ENCODE data around the gene VPS37D. TPM values are rescaled to one million over a fixed set of nuclear protein-coding genes. Genes with fewer than 3 reads are reported as not detected.
"Not testable (repeated sequence)": the region's sequence is repeated elsewhere in the genome, so short reads cannot be mapped to it uniquely, and the experiment has no call there.

VPS37D gene
- total and polyA plus RNA-seq, 5 donors from 2014 or later: 0.29 to 0.64 TPM; not detected in 3

DNA sequence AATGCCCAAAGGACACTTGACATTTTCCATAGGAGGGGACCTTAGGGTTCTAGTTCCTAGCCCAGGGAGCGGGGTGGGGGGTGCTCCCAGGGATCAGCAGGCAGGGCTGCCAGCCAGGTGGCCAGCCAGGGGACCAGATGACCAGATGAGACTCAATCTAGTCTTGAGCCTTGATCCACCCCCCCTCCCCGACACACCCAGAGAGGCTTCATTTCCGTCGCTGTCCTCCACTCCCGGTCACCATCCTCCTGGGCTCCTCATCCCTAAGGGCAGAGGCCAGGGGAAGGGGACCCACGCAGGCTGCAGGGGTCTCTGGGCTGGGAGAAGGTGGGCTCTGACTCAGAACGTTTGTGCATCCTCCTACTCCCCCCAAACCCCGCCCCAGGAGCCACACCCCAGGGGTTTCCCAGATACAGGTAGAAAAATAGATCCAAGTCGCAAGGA lies 50.8 kb downstream of the VPS37D start:
- no peaks in the 10 kb centered on the region for H3K9me3 ChIP-seq (ENCODE audit: control insufficient read depth in 2 of 2, low read length in 2 of 2)
- ATAC-seq (ENCODE audit: low read depth in 2 of 2) (no peak), DNase-seq (no peak)
- H3K4me3 Mint-ChIP-seq: peak overlapping the region; percentile 87 to 96 (median 89)
- peaks cover 0 to 31% (median 17%) of the 10 kb centered on the region in 4 donors for H3K4me1 Mint-ChIP-seq
- no peaks in the 10 kb centered on the region for H3K36me3 ChIP-seq (ENCODE audit: control insufficient read depth, insufficient read depth, low read length)
- no peaks in the 10 kb centered on the region for H3K9me3 Mint-ChIP-seq
- H3K27me3 Mint-ChIP-seq: peaks cover 16% of the 10 kb centered on the region
- peaks cover 27% of the 10 kb centered on the region for H3K4me1 ChIP-seq (ENCODE audit: control insufficient read depth, insufficient read depth, low read length, poor library complexity, severe bottlenecking)
- no peak overlapping the region for H3K27ac ChIP-seq (ENCODE audit: insufficient read depth, low read length, poor library complexity, severe bottlenecking)
- H3K36me3 Mint-ChIP-seq: no peaks in the 10 kb centered on the region
- peak overlapping the region; percentile 44 for H3K4me3 ChIP-seq (ENCODE audit: low read depth, low read length)
- H3K27ac Mint-ChIP-seq: peak overlapping the region in 1 of 3 donors; percentile 73
- H3K27me3 ChIP-seq (ENCODE audit: control insufficient read depth, insufficient read depth, low read length): no peaks in the 10 kb centered on the region

DNA sequence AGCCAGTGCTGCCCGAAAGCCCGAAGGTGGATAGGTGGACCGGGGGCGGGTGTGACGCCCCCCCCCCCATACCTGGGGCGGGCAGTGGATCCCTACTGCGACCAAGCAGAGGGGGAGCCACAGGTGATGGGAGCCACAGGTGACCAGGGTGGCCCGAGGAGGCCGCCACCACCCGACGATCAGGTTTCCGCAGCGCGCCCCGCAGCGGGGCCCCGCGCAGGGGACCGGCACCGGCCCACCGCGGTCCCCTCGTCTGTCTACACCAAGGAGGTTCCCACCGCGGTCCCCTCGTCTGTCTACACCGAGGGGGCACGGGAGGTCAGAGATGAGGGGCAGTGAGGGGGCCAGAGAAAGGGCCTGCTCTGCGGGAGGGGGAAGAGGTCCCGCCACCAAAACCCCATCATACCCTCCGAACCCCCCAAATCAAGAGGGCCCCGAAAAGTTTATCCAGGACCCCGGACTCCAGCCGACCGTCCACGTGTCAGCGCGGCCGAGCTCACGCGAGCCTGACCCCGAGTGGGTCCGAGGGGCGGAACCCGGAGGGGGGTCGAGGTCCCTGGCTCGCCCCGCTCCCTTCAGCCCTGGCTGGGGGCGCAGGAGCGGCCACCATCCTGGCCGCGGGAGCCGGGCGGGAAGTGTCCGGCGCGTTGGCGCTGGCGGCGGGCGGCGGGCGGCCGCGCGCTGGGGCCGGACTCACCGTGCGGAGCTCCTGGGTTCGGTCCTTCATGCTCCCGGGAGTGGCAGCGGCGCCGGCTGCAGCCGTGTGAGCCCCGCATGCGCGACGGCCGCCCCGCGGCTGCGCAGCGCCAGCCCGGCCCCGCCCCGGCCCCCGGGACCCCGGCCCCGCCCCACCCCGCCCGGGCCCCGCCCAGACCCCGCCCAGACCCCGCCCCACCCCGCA lies 51.5 kb downstream of the VPS37D start, which contains the start of gene STX1A:
Gene STX1A, minus strand, starts transcription at position 765 of the 901 bp plus-strand sequence. Its CDS starts 38 bp downstream, at position 727.
- no peaks in the 10 kb centered on the region for H3K27me3 ChIP-seq (ENCODE audit: control insufficient read depth, insufficient read depth, low read length)
- peak within 1 kb of the TSS; percentile 32 to 96 (median 65) for H3K27ac Mint-ChIP-seq
- peak within 1 kb of the TSS; percentile 88 to 96 (median 92) for H3K4me3 Mint-ChIP-seq
- peaks cover 0 to 31% (median 17%) of the 10 kb centered on the region in 4 donors for H3K4me1 Mint-ChIP-seq
- DNase-seq (peak; percentile 60 to 64 (median 62)), ATAC-seq (ENCODE audit: low read depth in 2 of 2) (peak; percentile 73 to 78)
- H3K9me3 Mint-ChIP-seq: no peaks in the 10 kb centered on the region
- H3K4me1 ChIP-seq (ENCODE audit: control insufficient read depth, insufficient read depth, low read length, poor library complexity, severe bottlenecking): peaks cover 27% of the 10 kb centered on the region
- H3K36me3 ChIP-seq (ENCODE audit: control insufficient read depth, insufficient read depth, low read length): no peaks in the 10 kb centered on the region
- no peak within 1 kb of the TSS for H3K27ac ChIP-seq (ENCODE audit: insufficient read depth, low read length, poor library complexity, severe bottlenecking)
- peaks cover 16% of the 10 kb centered on the region for H3K27me3 Mint-ChIP-seq
- no peaks in the 10 kb centered on the region for H3K36me3 Mint-ChIP-seq
- H3K9me3 ChIP-seq (ENCODE audit: control insufficient read depth in 2 of 2, low read length in 2 of 2): no peaks in the 10 kb centered on the region
- H3K4me3 ChIP-seq (ENCODE audit: low read depth, low read length): peak within 1 kb of the TSS; percentile 44

DNA sequence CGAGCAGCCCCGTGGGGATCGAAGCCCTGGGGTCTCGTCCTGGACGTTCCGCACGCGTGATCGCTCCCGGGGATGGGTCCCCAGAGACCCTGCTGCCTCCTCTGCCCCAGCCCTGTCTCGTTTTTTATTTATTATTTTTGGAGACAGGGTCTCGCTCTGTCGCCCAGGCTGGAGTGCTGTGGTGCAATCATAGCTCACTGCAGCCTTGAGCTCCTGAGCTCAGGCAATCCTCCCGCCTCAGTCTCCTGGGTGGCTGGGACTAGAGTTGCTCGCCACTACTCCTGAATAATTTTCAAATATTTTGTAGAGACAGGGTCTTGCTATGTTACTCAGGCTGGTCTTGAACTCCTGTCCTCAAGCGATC lies 52.2 kb downstream of the VPS37D start:
- Mint-ChIP-seq H3K9me3 (no peaks in the 10 kb centered on the region), H3K4me3 (peak overlapping the region; percentile 86 to 93 (median 91)), H3K4me1 (peaks cover 0 to 31% (median 17%) of the 10 kb centered on the region in 4 donors), H3K27ac (no peak overlapping the region), H3K36me3 (no peaks in the 10 kb centered on the region), H3K27me3 (peaks cover 16% of the 10 kb centered on the region)
- H3K27me3 ChIP-seq (ENCODE audit: control insufficient read depth, insufficient read depth, low read length): no peaks in the 10 kb centered on the region
- H3K9me3 ChIP-seq (ENCODE audit: control insufficient read depth in 2 of 2, low read length in 2 of 2): no peaks in the 10 kb centered on the region
- no peaks in the 10 kb centered on the region for H3K36me3 ChIP-seq (ENCODE audit: control insufficient read depth, insufficient read depth, low read length)
- no peak overlapping the region for H3K27ac ChIP-seq (ENCODE audit: insufficient read depth, low read length, poor library complexity, severe bottlenecking)
- ATAC-seq (ENCODE audit: low read depth in 2 of 2) (no peak), DNase-seq (peak in 1 of 3 donors; percentile 22)
- no peak overlapping the region for H3K4me3 ChIP-seq (ENCODE audit: low read depth, low read length)
- H3K4me1 ChIP-seq (ENCODE audit: control insufficient read depth, insufficient read depth, low read length, poor library complexity, severe bottlenecking): peaks cover 27% of the 10 kb centered on the region

DNA sequence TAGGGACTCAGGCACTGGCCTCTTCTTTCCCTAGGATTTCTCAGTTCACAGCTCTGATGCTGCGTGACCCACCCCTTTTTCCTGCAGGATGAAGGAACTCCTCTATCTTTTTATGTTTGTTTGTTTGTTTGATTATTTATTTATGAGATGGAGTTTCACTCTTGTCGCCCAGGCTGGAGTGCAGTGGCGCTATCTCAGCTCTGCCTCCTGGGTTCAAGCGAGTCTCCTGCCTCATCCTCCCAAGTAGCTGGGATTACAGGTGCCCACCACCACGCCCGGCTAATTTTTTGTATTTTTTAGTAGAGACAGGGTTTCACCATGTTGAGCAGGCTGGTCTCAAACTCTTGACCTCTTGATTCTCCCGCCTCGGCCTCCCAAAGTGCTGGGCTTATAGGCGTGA lies 52.8 kb downstream of the VPS37D start:
- not testable (repeated sequence) for H3K9me3 ChIP-seq (ENCODE audit: control insufficient read depth in 2 of 2, low read length in 2 of 2); H3K36me3 Mint-ChIP-seq; H3K27ac ChIP-seq (ENCODE audit: insufficient read depth, low read length, poor library complexity, severe bottlenecking); H3K27me3 ChIP-seq (ENCODE audit: control insufficient read depth, insufficient read depth, low read length); DNase-seq; H3K4me3 ChIP-seq (ENCODE audit: low read depth, low read length); H3K36me3 ChIP-seq (ENCODE audit: control insufficient read depth, insufficient read depth, low read length); ATAC-seq (ENCODE audit: low read depth in 2 of 2); H3K9me3 Mint-ChIP-seq
- peaks cover 16% of the 10 kb centered on the region for H3K27me3 Mint-ChIP-seq
- H3K4me1 ChIP-seq (ENCODE audit: control insufficient read depth, insufficient read depth, low read length, poor library complexity, severe bottlenecking): peaks cover 27% of the 10 kb centered on the region
- peaks cover 0 to 31% (median 17%) of the 10 kb centered on the region in 4 donors for H3K4me1 Mint-ChIP-seq
- peak overlapping the region; percentile 86 to 93 (median 91) for H3K4me3 Mint-ChIP-seq
- peak overlapping the region; percentile 32 to 96 (median 65) for H3K27ac Mint-ChIP-seq

DNA sequence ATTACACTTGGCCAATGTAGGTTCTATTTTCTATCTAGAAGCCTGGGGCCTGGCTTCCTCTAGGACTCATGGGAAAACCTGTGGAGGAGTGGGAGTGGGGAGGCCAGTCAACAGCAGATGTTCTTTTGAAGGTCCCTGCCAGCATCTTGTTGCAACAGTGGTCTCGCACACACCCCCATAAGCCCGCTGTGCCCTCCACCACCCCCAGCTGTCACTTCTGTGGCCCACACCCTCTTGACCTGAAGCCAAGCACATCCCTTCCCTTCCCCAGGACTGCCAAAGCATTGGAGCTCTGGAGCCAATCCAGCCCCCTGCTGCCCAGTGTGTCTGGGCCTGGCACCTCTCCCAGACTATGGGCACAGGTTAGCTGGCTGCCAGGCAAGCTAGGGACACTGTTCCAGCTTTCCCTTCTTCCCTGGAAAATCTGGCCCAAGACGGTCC lies 53.8 kb downstream of the VPS37D start:
- DNase-seq (no peak), ATAC-seq (ENCODE audit: low read depth in 2 of 2) (no peak)
- H3K27me3 Mint-ChIP-seq: peaks cover 16% of the 10 kb centered on the region
- Histone ChIP-seq H3K27me3 (ENCODE audit: control insufficient read depth, insufficient read depth, low read length) (peaks cover 3% of the 10 kb centered on the region), H3K27ac (ENCODE audit: insufficient read depth, low read length, poor library complexity, severe bottlenecking) (no peak overlapping the region), H3K36me3 (ENCODE audit: control insufficient read depth, insufficient read depth, low read length) (no peaks in the 10 kb centered on the region), H3K9me3 (ENCODE audit: control insufficient read depth in 2 of 2, low read length in 2 of 2) (no peaks in the 10 kb centered on the region), H3K4me1 (ENCODE audit: control insufficient read depth, insufficient read depth, low read length, poor library complexity, severe bottlenecking) (peaks cover 27% of the 10 kb centered on the region), H3K4me3 (ENCODE audit: low read depth, low read length) (no peak overlapping the region)
- H3K9me3 Mint-ChIP-seq: no peaks in the 10 kb centered on the region
- H3K36me3 Mint-ChIP-seq: no peaks in the 10 kb centered on the region
- H3K4me3 Mint-ChIP-seq: peak overlapping the region; percentile 48 to 93 (median 82)
- peak overlapping the region in 1 of 3 donors; percentile 33 for H3K27ac Mint-ChIP-seq
- peaks cover 0 to 25% (median 16%) of the 10 kb centered on the region in 4 donors for H3K4me1 Mint-ChIP-seq

Other genes with a start within 250 kb of the VPS37D start
- not detected for gene FZD9, start 234.1 kb upstream of the VPS37D start, total RNA-seq
- under 1 TPM in 2 of 4 donors, not detected in 2; 0.13 to 0.15 TPM for gene FZD9, start 234.1 kb upstream of the VPS37D start, polyA plus RNA-seq
- 61.8 TPM for gene BAZ1B, start 145.5 kb upstream of the VPS37D start, total RNA-seq
- gene BAZ1B, start 145.5 kb upstream of the VPS37D start, polyA plus RNA-seq: 10 to 100 TPM; 13.0 to 14.4 (median 13.8) TPM
- gene BCL7B, start 110.1 kb upstream of the VPS37D start, total RNA-seq: 126 TPM
- gene BCL7B, start 110.1 kb upstream of the VPS37D start, polyA plus RNA-seq: 100 to 1,000 TPM in 1 of 4 donors, 10 to 100 TPM in 3; 78.9 to 105 (median 89.7) TPM
- gene TBL2, start 89.3 kb upstream of the VPS37D start, total RNA-seq: 12.2 TPM
- 10 to 100 TPM; 24.1 to 32.5 (median 28.1) TPM for gene TBL2, start 89.3 kb upstream of the VPS37D start, polyA plus RNA-seq
- not detected for gene MLXIPL, start 43.3 kb upstream of the VPS37D start, total RNA-seq
- not detected for gene MLXIPL, start 43.3 kb upstream of the VPS37D start, polyA plus RNA-seq
- gene DNAJC30, start 15.6 kb downstream of the VPS37D start, total RNA-seq: 10.0 TPM
- gene DNAJC30, start 15.6 kb downstream of the VPS37D start, polyA plus RNA-seq: 10 to 100 TPM; 10.8 to 14.4 (median 12.8) TPM
- gene BUD23, start 15.8 kb downstream of the VPS37D start, total RNA-seq: 96.3 TPM
- 100 to 1,000 TPM; 112 to 127 (median 120) TPM for gene BUD23, start 15.8 kb downstream of the VPS37D start, polyA plus RNA-seq
- 27.3 TPM for gene STX1A, start 51.8 kb downstream of the VPS37D start, total RNA-seq
- gene STX1A, start 51.8 kb downstream of the VPS37D start, polyA plus RNA-seq: 1 to 10 TPM in 3 of 4 donors, under 1 TPM in 1; 0.80 to 3.1 (median 2.0) TPM
- 19.3 TPM for gene ABHD11, start 71.0 kb downstream of the VPS37D start, total RNA-seq
- 10 to 100 TPM; 14.5 to 17.5 (median 16.3) TPM for gene ABHD11, start 71.0 kb downstream of the VPS37D start, polyA plus RNA-seq
- gene CLDN3, start 102.4 kb downstream of the VPS37D start, total RNA-seq: not detected
- gene CLDN3, start 102.4 kb downstream of the VPS37D start, polyA plus RNA-seq: not detected
- 0.79 TPM for gene CLDN4, start 163.2 kb downstream of the VPS37D start, total RNA-seq
- under 1 TPM; 0.10 to 0.63 (median 0.23) TPM for gene CLDN4, start 163.2 kb downstream of the VPS37D start, polyA plus RNA-seq
- 2.9 TPM for gene METTL27, start 174.7 kb downstream of the VPS37D start, total RNA-seq
- 10 to 100 TPM in 2 of 4 donors, 1 to 10 TPM in 2; 1.1 to 29.1 (median 11.9) TPM for gene METTL27, start 174.7 kb downstream of the VPS37D start, polyA plus RNA-seq
- gene TMEM270, start 193.3 kb downstream of the VPS37D start, total RNA-seq: not detected
- under 1 TPM in 1 of 4 donors, not detected in 3; 0.34 TPM for gene TMEM270, start 193.3 kb downstream of the VPS37D start, polyA plus RNA-seq